HT1080 (cell line): Measurements from ENCODE around the gene RAP1GAP2. TPM values are rescaled to one million over a fixed set of nuclear protein-coding genes. Genes with fewer than 3 reads are reported as not detected.
A peak's percentile ranks its signal among the peaks of the same experiment; 100 is the strongest.
"Not testable (repeated sequence)": the region's sequence is repeated elsewhere in the genome, so short reads cannot be mapped to it uniquely, and the experiment has no call there.

Experiments used
- DNase-seq: peaks from one replicate; pipeline ENCODE4 v3.0.0-alpha.2; 2015; ENCODE audit warnings: low read depth
- total RNA-seq: library from RNA; depleted of rRNA; stranded (reverse); fragments of >200 nt; shearing (Covaris generic); gene quantifications from 2 replicates; pipeline ENCODE4 v1.2.3, GENCODE V29; 2014

RAP1GAP2 gene
- total RNA-seq, 1 experiment from 2014 or later, result 17.5 TPM

GRCh38 chr17:2881295-2881694 lies 85.1 kb downstream of the RAP1GAP2 start:
- no peak for DNase-seq

GRCh38 chr17:2883544-2884213 lies 87.4 kb downstream of the RAP1GAP2 start:
- DNase-seq, result peak; percentile 21

- DNase-seq, result no peak
These were observed 89.5 kb downstream of the RAP1GAP2 start for GRCh38 chr17:2885733-2886132.

- DNase-seq, result no peak
These were observed 92.1 kb downstream of the RAP1GAP2 start for GRCh38 chr17:2888326-2888725.

GRCh38 chr17:2889256-2889655 lies 93.0 kb downstream of the RAP1GAP2 start:
- no peak for DNase-seq

- not testable (repeated sequence) for DNase-seq
These were observed 94.5 kb downstream of the RAP1GAP2 start for GRCh38 chr17:2890778-2891177.

GRCh38 chr17:2892305-2892971 lies 96.2 kb downstream of the RAP1GAP2 start:
- peak; percentile 95 for DNase-seq

- DNase-seq, result no peak
These were observed 97.2 kb downstream of the RAP1GAP2 start for GRCh38 chr17:2893422-2893914.

- DNase-seq, result no peak
These were observed 98.5 kb downstream of the RAP1GAP2 start for GRCh38 chr17:2894782-2895181.

- no peak for DNase-seq
These were observed 101.4 kb downstream of the RAP1GAP2 start for GRCh38 chr17:2897605-2898004.

GRCh38 chr17:2898255-2898926 lies 102.2 kb downstream of the RAP1GAP2 start:
- no peak for DNase-seq

- DNase-seq, result no peak
These were observed 103.7 kb downstream of the RAP1GAP2 start for GRCh38 chr17:2899906-2900305.

GRCh38 chr17:2900842-2901241 lies 104.6 kb downstream of the RAP1GAP2 start:
- DNase-seq, result no peak

- DNase-seq, result no peak
These were observed 105.3 kb downstream of the RAP1GAP2 start for GRCh38 chr17:2901582-2901981.

GRCh38 chr17:2902546-2902945 lies 106.3 kb downstream of the RAP1GAP2 start:
- no peak for DNase-seq

- no peak for DNase-seq
These were observed 107.1 kb downstream of the RAP1GAP2 start for GRCh38 chr17:2903193-2903974.

GRCh38 chr17:2904135-2904534 lies 107.9 kb downstream of the RAP1GAP2 start:
- no peak for DNase-seq

GRCh38 chr17:2905269-2905668 lies 109.0 kb downstream of the RAP1GAP2 start:
- DNase-seq, result no peak

- DNase-seq, result no peak
These were observed 109.7 kb downstream of the RAP1GAP2 start for GRCh38 chr17:2905696-2906501.

GRCh38 chr17:2906901-2907300 lies 110.7 kb downstream of the RAP1GAP2 start:
- no peak for DNase-seq
